Glomerular visceral epithelial cell (primary cell): ENCODE data around the gene ZKSCAN5.
"Not testable (repeated sequence)": the region's sequence is repeated elsewhere in the genome, so short reads cannot be mapped to it uniquely, and the experiment has no call there.

Source experiments
- DNase-seq: peaks from one replicate; pipeline ENCODE4 v3.0.0-alpha.2; 2016; ENCODE audit errors: extremely low spot score

Gene ZKSCAN5

DNA sequence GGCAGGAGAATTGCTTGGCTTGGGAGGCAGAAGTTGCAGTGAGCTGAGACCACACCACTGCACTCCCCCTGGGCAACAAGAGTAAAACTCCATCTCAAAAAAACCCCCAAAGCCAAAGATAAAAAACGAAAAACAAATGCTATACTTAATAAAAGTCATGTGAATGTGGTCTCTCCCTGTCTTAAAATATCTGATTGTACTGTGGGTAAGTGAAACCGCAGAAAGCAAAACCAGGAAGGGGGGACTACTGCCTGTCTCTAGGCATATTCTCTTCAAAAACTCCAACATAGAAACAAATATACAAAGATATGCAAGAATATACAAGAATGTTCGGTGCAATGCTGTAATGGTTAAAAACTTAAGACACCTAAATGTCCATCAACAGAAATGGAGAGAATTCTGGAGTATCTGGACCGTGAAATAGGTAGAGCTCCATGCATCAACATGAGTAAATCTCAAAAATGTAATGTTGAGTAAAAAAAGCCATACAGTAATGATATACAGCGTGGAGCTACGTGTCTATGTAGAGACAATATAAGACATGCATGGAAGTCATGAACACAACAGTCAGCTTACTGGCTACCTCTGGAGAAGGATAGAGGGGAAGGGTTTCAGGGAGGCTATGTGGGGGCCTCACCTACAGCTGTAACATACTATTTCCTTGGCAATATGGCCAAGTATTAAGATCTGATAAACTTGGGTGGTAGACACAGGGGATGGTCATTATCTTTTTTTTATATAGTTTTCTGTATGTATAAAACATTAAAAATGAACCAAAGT, 6.5 kb upstream of the ZKSCAN5 start:
- no peak for DNase-seq

DNA sequence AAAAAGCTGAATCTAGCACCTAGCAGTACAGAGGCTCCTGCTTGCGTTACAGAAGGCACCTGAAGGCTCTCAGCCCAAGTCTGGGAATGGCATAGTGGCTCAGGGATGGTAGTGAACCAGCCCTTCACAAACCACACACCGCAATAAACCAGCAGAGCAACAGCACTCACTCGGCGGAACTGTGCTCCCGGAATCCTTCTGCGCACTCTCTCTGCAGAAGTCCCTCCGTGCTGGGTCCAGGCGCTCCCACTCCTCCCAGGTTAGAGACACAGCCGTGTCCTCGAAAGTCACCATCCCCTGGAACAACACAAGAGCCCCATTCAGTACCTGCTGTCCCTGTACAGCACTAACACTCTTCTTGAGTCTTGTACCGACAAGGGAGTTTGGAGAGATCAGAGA, 5.9 kb upstream of the ZKSCAN5 start:
- no peak for DNase-seq

DNA sequence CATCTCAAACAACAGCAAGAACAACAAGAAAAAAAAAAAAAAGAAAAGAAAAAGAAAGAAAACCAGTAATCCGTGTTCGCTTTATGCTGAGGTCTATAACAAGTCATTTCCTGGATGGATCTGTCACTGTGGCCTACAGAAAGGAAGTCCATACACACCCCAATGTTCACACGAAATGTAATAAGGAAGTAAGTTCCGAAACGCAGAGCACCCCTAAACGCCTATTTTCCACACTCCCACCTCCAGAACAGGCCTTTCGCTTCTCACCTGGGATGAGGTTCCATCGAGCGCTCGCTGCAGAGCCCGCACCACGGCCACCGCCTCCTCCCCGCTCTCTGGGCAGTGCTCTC, 5.1 kb upstream of the ZKSCAN5 start:
- no peak for DNase-seq

DNA sequence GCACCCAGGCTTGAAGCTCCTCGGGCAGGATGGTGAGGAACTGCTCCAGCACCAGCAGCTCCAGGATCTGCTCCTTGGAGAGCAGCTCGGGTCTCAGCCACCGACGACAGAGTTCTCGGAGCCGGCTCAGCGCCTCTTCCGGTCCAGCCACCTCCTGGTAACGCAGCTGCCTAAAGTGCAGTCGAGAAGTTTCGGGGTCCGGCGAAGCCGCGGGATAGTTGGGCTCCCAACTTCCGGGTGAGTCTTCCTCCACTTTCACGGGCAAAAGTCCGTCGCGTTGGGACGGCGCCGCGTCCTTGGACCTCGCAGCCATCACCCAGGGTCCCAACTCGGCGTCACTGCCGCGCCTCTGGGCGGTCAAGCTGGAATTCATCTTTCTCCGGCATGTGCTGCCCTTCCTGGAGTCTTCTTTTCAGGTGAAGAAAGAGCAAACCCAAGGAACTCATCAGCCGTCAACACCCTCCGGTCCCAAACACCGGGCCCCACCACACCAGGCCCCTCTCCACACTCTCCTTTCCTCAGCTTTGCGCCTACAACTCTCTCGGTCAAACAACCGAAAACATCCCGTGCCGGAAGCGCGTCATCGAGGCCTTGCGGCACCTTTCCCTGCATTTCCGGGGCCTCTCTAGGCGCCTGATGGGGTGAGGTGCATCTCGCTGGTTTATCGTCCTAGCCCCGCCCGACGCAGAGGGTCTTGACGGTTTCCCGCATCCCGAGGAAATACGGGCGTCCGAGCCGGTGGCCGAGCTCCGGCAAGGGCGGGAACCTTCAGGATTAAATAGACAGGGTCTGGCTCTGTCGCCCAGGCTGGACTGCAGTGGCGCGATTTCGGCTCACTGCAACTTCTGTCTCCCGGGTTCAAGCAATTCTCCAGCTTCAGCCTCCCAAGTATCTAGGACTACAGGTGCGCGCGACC, 4.5 kb upstream of the ZKSCAN5 start, which contains the start of gene ZNF394:
Gene ZNF394, minus strand, starts transcription at position 561 of the 916 bp plus-strand sequence. Its CDS starts 188 bp downstream, at position 373.
- peak; percentile 86 for DNase-seq

DNA sequence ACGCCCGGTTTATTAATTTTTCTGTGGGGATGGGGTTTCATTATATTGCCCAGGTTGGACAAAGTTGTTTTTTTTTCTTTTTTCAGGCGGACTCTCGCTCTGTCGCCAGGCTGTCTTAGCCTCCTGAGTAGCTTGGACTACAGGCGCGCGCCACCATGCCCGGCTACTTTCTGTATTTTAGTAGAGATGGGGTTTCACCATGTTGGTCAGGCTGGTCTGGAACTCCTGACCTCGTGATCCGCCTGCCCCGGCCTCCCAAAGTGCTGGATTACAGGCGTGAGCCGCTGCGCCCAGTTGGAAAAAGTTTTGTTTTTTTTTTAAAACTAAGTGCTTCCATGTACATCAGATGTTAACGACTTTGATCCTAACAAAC, 3.8 kb upstream of the ZKSCAN5 start:
- no peak for DNase-seq

DNA sequence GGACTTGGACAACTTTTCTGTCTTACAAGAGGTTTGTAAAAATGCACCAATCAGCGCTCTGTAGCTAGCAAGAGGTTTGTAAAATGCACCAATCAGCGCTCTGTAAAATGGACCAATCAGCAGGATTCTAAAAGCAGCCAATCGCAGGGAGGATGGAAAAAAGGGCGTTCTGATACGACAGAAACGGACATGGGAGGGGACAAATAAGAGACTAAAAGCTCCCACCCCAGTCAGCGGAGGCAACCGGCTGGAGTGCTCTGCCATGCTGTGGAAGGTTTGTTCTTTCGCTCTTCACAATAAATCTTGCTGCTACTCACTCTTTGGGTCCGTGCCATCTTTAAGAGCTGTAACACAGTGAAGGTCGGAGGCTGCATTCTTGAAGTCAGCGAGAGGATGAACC, 3.2 kb upstream of the ZKSCAN5 start:
- not testable (repeated sequence) for DNase-seq

DNA sequence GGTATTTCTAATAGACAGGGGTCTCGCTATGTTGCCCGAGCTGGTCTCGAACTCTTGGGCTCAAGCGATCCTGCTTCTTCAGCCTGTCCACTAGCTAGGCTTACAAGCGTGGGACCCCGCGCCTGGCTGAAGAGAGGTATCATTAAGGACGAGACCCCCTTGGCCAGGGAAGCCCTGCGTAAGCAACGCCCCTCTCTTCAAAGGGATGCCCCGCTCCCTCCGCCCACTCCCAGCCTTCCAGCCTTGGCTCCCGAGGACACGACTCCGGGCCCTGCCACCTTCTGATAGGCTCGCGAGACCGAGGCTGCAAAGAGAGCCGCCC, 220 bp upstream of the ZKSCAN5 start:
- DNase-seq: no peak

DNA sequence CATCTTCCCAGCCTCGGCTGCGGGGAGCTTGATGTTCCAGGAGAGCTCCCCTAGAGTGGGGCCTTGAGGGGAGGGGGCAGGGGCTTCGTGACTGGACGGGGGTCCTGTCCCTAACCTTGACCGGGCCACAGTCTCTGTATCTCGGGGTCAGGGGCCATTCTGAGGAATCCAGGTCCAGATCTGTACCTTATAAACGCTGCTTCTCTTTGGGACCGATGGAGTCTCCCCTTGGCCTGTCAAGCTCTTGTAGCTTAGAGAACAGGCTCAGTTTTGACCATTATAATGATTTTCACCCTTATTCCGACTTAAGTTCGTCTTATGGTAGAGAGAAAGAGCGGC, 831 bp downstream of the ZKSCAN5 start:
- DNase-seq: peak; percentile 11

DNA sequence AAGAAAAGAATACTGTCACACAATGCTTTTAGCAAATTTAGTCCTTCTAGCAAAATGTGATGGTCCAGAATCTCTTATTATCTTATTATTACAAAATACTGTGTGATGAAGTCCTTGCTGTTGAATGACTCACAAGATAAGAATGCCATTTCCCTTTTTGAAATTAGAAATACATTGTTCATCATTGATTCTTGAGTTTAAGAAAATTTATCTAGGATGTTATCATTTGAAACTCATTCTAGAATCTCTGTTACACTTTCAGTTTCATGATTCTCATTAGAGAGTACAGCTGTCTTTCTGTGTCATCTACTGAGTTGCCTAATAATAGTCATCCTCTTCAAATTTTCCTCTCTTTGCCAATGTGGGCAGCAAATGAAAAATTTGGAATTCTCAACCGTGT, 9.6 kb downstream of the ZKSCAN5 start:
- DNase-seq: no peak

DNA sequence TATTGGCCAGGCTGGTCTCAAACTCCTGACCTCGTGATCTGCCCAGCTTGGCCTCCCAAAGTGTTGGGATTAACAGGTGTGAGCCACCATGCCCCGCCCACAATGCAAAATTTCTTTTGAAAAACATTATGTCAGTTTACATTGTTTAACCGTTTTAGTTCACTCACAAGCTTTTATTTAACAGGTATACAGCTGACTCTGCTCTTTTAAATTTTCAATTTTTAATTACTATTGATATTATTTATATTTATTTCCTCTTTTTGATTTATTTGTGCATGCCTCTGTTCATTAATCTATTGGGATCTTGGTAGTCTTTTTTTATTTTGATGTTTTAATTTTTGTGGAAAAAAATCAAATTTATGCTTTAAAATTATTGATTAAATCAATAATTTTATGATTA, 16.9 kb downstream of the ZKSCAN5 start:
- no peak for DNase-seq

DNA sequence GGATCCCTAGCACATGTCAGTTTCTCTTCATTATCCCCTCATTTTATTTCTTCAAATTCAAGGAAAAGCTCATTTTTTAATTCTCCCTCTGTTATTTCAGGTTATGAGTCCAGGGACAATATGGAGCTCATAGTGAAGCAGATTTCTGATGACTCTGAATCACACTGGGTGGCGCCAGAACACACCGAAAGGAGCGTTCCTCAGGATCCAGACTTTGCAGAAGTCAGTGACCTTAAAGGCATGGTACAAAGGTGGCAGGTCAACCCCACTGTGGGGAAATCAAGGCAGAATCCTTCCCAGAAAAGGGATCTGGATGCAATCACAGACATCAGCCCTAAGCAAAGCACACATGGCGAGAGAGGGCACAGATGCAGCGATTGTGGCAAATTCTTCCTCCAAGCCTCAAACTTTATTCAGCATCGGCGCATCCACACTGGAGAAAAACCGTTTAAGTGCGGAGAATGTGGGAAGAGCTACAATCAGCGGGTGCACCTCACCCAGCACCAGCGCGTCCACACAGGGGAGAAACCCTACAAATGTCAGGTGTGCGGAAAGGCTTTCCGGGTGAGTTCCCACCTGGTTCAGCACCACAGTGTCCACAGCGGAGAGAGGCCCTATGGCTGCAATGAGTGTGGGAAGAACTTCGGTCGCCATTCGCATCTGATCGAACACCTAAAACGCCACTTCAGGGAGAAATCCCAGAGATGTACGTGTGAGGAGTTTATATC, 21.4 kb downstream of the ZKSCAN5 start:
- DNase-seq: no peak

DNA sequence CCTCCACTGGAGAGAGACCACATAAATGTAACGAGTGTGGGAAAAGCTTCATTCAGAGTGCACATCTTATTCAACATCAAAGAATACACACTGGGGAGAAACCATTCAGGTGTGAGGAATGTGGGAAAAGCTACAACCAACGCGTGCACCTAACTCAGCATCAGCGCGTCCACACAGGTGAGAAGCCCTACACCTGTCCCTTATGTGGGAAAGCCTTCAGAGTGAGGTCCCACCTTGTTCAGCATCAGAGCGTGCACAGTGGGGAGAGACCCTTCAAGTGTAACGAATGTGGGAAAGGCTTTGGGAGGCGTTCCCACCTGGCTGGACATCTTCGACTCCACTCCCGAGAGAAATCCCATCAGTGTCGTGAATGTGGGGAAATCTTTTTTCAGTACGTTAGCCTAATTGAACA, 26.9 kb downstream of the ZKSCAN5 start:
- DNase-seq: no peak

DNA sequence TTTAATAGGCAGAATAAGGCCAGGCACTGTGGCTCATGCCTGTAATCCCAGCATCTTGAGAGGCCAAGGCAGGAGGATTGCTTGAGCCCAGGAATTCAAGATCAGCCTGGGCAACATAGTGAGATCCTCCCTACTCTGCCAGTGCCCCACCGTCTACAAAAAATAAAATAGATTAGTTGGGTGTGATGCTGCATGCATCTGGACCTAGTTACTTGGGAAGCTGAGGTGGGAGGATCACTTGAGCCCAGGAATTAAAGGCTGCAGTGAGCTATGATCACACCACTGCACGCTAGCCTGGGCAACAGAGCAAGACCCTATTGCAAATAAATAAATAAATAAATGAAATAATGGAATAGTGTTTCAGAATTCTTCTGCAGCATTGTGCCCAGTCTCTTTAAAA, 31.2 kb downstream of the ZKSCAN5 start:
- no peak for DNase-seq

DNA sequence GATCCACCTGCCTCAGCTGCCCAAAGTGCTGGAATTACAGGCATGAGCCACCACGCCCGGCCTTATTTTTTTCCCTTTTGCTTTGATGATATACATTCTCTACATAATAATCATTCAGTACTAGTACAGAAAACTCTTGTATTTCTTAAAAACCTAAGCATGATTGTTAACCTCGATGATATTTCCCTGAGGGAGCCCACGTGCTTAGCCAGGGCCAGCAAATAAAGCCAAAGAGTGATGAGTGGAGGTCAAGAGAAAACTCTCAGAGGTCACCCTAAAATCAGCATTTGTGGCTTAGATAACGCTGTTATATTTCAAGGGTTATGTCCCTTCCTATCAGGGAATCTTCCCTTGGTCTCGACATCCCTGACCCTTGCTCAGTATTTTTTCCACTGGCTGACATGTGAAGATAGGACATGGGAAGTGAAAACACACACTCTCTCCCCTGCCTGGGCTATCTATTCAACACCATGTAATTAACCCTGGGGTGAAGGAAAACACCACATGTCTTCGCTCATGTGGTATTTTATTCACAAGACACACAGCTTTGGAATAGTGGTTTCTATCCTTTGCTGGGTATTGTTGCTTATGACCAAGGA, 34.9 kb downstream of the ZKSCAN5 start:
- DNase-seq: no peak

DNA sequence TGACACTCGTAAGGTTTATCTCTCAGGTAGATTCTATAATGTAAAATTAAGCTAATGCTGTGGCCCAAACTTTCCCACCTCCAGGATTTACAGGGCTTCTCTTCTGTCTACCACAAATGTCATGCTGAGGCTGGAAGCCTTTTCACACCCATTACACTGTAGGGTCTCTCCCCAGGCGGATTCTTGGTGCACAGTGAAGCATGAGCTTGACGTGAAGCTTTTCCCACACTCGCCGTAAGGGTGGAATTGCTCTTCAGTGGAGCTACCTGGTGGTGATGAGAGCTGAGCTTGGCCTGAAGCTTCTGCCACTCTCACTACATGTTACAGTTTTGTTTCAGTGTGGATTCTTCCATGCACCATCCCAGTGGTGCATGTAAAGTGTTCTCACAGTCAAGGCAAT, 36.1 kb downstream of the ZKSCAN5 start:
- DNase-seq: no peak

DNA sequence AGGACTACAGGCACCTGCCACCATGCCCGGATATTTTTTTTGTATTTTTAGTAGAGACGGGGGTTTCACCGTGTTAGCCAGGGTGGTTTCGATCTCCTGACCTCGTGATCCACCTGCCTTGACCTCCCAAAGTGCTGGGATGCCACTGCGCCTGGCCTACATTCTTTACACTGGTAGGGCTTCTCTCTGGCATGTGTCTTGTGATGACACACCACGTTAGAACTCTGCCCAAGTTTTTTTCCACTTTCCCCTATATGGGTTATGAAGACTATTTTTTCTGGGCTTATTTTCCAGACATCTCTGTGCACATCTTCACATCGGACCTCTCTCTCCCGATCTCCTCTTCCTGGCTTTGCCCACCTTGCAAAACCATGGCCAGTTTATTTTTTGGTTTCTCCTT, 36.8 kb downstream of the ZKSCAN5 start:
- DNase-seq: no peak

DNA sequence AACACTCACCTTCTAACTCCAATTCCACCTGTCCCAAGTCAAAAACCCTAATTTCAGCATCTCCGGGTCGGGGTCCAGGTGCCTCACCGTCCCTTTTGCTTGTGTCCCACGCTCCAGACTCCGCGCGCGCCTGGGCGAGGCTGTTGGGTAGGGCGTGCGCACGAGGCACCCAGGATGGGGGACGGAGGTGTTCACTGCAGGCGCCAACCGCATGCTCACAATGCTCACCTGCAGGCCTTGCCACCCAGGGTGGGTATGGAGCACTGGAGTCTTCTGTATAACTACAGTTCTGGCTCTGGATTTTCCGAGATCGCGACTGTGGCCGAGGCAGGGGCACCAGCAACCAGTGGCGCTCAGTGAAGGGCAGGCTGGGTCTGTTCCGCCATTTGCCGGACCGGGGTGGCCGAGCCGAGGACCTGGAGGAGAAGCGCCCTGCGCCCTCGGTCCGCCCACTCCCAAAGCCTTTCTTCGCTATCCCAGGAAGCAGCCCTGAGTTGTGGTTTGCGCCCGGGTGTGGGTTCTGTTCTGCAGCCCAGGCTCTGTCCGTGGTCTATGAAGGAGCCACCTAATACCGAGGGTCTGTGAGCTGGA, 38.7 kb downstream of the ZKSCAN5 start:
- DNase-seq: no peak

DNA sequence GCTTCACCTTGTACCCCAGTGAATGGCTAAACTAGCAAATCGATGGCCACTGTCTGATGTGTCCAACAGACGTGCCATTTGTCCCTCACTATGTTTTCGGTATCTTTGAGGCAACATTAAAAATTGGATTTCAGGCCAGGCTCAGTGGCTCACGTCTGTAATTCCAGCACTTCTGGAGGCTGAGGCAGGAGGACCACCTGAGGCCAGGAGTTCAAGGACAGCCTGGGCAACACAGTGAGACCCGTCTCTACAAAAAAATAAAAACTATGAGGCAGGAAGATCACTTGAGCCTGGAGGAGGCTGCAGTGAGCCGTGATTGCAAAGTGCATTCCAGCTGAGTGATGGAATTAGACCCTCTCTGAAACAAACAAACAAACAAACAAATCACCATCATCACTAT, 39.5 kb downstream of the ZKSCAN5 start:
- no peak for DNase-seq

DNA sequence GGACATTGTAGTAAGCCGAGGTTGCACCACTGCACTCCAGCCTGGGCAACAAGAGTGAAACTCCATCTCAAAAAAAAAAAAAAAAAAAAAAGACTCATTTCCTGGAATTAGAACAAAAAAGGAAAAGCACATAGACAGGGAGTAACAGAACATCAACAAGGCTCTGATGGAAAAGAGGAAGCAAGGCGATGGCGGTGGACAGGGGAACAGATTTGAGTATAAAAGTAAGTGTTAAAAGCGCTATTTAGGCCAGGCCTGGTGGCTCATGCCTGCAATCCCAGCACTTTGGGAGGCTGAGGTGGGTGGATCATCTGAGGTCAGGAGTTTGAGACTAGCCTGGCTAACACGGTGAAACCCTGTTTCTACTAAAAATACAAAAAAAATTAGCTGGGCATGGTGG, 40.8 kb downstream of the ZKSCAN5 start:
- DNase-seq: not testable (repeated sequence)

DNA sequence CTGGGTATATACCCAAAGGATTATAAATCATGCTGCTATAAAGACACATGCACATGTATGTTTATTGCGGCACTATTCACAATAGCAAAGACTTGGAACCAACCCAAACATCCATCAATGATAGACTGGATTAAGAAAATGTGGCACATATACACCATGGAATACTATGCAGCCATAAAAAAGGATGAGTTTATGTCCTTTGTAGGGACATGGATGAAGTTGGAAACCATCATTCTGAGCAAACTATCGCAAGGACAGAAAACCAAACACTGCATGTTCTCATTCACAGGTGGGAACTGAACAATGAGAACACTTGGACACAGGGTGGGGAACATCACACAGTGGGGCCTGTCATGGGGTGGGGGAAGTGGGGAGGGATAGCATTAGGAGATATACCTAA, 45.1 kb downstream of the ZKSCAN5 start:
- DNase-seq: not testable (repeated sequence)

DNA sequence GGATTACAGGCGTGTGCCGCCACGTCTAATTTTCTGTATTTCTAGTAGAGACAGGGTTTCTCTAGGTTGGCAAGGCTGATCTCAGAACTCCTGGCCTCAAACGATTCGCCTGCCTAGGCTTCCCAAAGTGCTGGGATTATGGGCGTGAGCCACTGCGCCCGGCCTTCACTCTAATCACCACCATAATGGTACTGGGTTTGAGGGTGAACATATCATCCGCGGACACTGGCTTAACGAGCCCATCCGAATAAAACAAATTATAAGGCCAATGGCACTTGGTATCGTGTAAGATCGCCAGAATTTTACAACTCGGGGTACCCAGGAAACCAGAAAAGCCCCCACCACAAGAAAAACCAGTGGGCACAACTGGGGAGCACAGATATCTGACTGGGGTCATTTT, 46.9 kb downstream of the ZKSCAN5 start:
- DNase-seq: no peak
